ENCODE measurements around the gene NTRK3.

The NTRK3 gene

DNA sequence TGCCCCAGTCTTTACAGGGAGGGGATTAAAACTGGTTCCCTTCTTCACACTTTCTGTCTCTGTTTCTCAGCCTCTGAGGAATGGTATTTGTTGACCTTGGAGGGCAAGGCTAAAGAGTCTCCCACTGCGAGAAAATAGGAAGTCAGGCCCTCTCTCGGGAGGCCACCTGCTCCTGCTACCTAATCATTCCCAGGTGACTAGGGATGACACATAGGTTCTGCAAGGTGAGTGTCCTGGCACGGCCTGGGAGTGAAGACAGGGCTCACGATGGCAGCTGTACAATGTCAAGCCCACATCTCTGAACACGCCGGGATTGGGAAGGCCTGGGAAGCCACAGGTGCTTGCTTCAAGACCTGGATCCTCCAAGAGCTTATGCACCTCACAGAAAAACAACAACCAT is 314.2 kb downstream of the NTRK3 start:
- no peak for DNase-seq (ENCODE audit: low read depth in 3 of 3)

DNA sequence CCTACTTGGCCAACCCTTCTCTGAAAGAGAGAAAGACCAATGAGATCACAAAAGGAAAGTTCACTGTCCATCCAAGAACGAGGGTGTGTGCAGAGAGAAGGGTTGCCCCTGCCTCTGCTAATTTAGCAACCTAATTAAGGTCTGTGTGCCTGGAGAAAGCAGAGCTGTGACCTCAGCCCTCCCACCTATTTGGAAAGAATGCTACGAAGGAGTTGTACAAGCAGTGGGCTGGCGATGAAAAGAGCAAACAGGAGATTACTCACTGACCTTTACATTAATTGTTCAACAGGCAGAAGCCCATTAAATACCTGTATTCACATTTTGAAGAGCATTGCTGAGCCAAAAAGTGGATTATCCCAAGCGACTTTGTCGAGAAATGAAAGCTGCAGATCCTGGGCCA is 314.9 kb downstream of the NTRK3 start:
- DNase-seq (ENCODE audit: low read depth in 3 of 3): no peak

DNA sequence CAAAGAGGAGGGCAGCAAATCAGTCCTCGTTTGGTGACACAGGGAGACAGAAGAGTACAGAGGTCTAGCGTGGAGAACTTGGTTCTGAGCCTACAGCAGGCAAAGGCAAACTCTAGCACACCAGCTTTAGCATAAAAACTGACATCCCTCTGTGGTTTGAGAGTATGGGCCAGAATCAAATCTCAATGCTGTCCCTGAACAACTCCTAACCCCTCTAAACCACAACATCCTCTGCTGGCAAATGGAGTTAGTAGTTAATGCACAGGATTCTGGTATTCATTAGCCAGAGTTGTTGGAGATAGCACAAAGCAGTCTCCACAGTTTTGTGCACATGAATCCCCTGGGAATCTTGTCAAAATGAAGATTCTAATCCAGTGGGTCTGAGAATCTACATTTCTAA is 315.8 kb downstream of the NTRK3 start:
- no peak for DNase-seq (ENCODE audit: low read depth in 3 of 3)

- no peak for DNase-seq (ENCODE audit: low read depth in 3 of 3)
These were observed 316.6 kb downstream of the NTRK3 start for GRCh38 chr15:87939848-87940457.

DNA sequence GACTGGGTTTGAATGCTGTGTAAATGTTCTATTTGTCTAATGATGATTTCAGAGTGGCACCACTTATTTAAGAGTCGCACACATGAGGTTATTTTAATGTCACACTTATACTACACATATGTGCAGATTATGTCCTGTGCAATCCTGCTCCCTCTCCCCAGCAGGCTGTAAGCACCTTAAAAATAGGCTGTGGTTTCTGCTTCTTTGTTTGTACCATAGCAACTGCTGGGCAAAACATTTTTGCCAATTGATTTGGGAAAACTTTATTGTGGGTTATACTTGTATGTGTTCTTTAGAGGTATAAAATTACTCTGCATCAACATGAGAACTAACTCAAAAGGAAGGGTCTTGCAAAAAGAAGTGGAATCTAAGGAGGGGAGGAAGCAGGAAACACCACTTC is 318.5 kb downstream of the NTRK3 start:
- DNase-seq (ENCODE audit: low read depth in 3 of 3): no peak

DNA sequence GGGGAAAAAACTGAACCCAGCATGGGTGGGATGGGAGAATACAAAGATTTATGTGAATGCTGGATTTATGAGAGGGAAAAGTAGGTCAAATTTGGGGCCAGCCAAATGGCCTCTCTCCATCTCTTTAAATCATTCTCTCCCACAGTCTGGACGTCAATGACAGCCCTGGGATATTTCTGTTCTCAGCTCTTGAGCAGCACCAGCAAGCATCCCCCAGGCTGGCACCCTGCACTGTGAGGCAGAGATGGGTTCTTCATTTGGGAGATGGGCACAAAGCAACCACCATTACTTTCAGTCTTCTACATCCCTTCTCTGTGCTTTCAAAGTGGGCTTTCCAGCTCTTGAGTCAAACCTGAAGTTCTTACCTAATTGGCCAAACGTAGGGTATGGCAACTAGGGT is 321.0 kb downstream of the NTRK3 start:
- DNase-seq (ENCODE audit: low read depth in 3 of 3): no peak

- DNase-seq (ENCODE audit: low read depth in 3 of 3): no peak
These were observed 325.0 kb downstream of the NTRK3 start for GRCh38 chr15:87931584-87931983.

DNA sequence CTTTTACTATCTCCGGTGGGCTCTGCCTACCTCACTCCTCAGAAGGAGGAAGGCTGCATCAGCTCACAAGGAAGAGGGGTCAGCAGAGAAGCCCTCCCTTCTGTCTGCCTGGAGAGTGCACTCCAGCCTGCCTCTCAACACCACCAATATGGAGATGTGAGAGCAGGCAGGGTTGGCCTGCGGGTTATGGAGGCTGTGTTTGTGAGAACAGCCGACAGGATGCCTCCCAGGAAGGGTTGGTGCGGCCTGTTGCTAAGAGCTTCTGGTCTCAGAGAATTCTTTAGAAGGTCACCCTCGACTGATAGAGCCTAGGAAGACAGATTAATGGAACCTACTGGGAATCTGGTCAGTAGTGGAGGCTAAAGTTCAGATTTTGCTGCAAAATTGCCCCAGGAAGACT is 326.1 kb downstream of the NTRK3 start:
- no peak for DNase-seq (ENCODE audit: low read depth in 3 of 3)

DNA sequence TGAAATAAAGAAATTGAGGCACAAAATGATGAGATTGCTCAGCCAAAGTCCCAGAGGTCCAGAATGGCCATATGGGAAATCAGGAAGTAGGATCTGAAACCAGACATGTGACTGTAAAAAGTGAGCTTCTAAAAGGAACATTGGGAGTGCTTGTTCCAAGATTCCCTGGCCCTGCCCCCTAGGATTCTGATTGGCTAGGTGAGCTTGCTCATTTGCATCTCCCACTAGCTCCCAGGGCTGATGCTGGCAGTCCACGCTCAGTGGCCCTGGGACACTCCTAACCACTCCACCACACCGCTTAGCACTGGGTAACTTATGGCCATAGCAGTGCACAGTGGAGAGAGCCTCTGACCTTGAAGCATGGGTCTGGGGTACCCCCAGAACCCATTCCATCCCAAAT is 326.7 kb downstream of the NTRK3 start:
- no peak for DNase-seq (ENCODE audit: low read depth in 3 of 3)

- no peak for DNase-seq (ENCODE audit: low read depth in 3 of 3)
These were observed 332.1 kb downstream of the NTRK3 start for GRCh38 chr15:87924433-87924832.

- no peak for DNase-seq (ENCODE audit: low read depth in 3 of 3)
These were observed 337.5 kb downstream of the NTRK3 start for GRCh38 chr15:87919064-87919463.

- no peak for DNase-seq (ENCODE audit: low read depth in 3 of 3)
These were observed 339.1 kb downstream of the NTRK3 start for GRCh38 chr15:87917480-87917879.

DNA sequence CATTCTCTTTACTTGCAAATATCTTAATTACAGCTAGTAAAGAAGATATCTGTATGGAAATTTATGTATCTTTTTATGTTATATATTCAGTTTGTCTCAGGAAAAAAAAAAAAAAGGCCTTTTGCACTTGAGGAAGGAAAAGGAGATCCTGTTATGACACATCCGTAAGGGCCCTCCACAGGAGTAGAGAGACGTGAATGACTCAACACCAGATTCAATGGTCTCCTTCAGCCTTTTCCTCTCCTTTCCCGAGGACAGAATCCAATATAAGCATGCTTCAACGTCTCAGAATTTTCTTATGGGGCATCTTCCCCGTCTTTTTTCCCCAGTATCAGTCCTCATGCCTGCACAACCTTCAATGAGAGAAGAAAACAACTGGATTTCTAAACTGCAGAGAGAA is 340.3 kb downstream of the NTRK3 start:
- no peak for DNase-seq (ENCODE audit: low read depth in 3 of 3)

GRCh38 chr15:87910301-87910700 is 346.2 kb downstream of the NTRK3 start:
- DNase-seq (ENCODE audit: low read depth in 3 of 3): no peak

GRCh38 chr15:87907676-87908446 is 348.7 kb downstream of the NTRK3 start:
- no peak for DNase-seq (ENCODE audit: low read depth in 3 of 3)

DNA sequence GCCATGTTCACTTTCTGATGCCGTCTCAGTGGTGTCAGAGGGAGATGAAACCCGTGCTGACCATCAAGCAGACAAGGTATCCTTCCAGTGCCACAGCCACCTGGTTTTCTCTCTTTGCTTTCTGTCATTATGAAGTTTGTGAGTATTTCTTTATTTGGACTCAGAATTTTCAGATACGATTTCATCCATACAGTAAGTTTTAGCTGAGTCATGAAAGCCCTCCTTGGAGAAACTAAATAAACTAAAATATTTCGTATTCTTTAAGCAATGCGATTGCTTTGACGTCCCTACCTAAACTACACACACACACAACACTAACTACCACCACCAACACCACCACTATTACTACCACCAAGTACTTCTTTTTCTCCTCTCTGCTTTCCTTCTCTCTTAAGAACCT is 350.1 kb downstream of the NTRK3 start:
- DNase-seq (ENCODE audit: low read depth in 3 of 3): no peak

DNA sequence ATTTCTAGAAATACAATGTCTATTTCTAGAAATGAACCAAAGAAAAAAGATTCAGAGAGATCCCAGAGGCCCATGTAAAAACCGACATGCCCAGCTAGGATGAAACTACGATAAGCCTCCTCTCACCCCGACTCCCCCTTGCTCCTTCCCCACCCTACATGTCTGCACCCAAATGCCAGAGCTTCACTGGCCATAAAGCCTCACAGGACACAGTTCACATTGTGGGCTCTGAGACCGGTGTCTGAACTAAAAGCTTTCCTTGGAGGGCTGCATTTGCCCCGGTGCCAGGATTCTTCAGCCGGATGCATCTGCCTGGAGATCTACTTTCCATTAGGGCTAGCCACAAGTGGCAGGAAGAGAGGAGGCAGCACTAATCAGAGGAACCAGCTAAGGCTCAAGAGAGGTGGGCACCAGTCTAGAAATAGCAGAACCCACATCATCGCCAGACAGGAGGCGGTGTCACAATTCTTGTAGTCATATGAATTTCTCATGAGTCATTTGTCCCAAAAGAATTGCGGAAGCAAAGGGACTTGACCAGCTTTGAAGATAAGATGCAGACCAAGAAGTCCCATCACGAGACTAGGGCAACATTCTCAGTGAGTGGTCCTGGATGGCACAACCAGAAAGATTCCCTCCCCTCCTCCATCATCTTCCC is 353.6 kb downstream of the NTRK3 start:
- no peak for DNase-seq (ENCODE audit: low read depth in 3 of 3)

GRCh38 chr15:87901926-87902690 is 354.4 kb downstream of the NTRK3 start:
- DNase-seq (ENCODE audit: low read depth in 3 of 3): no peak

GRCh38 chr15:87901008-87901407 is 355.5 kb downstream of the NTRK3 start:
- no peak for DNase-seq (ENCODE audit: low read depth in 3 of 3)

- no peak for DNase-seq (ENCODE audit: low read depth in 3 of 3)
These were observed 359.6 kb downstream of the NTRK3 start for GRCh38 chr15:87896936-87897335.

DNA sequence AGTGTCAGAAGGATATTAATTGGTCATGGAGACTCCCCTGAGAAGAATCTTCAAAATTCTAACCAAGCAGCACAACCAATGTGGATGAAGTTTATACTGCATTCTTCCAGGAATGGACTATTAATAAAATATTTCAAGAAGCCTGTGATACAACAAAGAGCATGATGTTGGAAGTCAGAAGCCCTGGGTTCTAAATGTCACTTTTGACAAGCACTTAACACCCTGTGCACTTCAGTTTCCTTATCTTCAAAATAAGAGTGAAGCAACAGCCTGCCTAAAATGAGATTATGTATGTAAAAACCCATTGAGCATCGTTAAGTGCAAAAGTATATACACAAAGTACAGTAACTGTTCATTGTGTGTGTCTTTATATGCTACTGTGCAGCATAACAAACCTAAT is 369.4 kb downstream of the NTRK3 start:
- no peak for DNase-seq (ENCODE audit: low read depth in 3 of 3)

DNA sequence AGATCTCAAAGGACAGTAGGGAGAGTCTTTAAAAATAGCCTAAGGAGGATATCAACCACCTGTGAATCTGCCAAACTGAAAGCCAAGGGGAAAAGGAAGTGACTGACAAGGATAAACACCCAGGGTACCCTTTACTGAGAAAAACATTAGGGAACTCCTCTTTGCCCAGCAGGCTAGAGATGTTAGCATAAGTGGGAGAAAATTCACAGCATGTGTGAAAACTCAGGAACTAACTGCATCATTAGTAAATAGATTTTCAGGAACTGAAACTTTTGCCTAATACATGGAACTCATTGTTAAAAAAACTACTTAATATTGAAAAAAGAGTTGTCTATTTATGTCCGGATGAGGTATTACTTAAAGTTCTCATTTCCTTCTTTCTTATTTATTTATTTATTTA is 375.5 kb downstream of the NTRK3 start:
- DNase-seq (ENCODE audit: low read depth in 3 of 3): no peak
